GM18951 (cell line): ENCODE data around the gene C1QTNF9.
"Not testable (repeated sequence)": the region's sequence is repeated elsewhere in the genome, so short reads cannot be mapped to it uniquely, and the experiment has no call there.

Experiments
- POLR2A ChIP-seq: IDR thresholded peaks from 4 replicates; pipeline ENCODE4 v1.6.1; 2011; ENCODE audit warnings: mild to moderate bottlenecking; ENCODE audit not compliant: insufficient read length, insufficient read depth; ENCODE audit errors: extremely low read depth
- in situ Hi-C: fragments of 300-500 bp; cut with MboI; formaldehyde crosslinking; loops from one replicate; pipeline ENCODE4 v1.12.0; 2022; ENCODE audit warnings: low sequenced_read_pairs, mixed read lengths, inconsistent platforms; ENCODE audit not compliant: unreplicated experiment

Gene C1QTNF9

DNA sequence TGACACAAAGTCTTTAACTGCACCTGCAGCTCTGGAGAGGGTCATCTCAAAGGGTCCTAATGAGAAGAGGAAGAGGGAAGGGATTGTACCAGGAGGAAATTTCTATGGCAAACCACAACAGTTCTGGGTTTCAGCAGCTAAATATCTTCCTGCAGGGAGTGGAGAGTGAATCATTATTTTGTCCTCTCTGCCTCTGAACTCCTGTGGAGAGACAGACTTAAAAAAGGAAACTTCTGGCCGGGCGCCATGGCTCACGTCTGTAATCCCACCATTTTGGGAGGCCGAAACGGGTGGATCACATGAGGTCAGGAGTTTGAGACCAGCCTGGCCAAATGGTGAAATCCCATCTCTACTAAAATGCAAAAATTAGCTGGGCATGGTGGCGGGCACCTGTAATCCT is 16.9 kb upstream of the C1QTNF9 start:
- in situ Hi-C loops: no loop called here
- no peak for TF ChIP-seq POLR2A

DNA sequence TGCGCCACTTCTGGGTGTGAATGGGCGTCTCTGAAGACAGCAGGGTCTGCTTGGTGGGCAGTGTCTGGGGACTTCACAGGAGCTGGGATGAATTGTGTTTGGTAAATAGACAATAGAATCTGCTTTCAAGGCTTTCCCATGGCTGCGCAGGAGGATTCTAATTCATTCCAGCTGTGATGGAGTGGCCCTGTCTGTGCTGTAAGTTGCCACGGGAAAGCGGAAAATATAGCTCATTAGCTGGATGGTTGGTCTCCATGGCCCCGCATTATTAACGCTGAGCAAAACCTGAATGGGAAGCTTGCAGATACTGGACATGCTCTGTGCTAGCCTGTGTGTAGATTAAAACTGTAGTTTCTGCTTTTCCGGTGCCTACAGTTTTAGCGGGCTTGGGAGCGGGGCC is 15.6 kb upstream of the C1QTNF9 start:
- no peak for TF ChIP-seq POLR2A
- in situ Hi-C loops: no loop called here

DNA sequence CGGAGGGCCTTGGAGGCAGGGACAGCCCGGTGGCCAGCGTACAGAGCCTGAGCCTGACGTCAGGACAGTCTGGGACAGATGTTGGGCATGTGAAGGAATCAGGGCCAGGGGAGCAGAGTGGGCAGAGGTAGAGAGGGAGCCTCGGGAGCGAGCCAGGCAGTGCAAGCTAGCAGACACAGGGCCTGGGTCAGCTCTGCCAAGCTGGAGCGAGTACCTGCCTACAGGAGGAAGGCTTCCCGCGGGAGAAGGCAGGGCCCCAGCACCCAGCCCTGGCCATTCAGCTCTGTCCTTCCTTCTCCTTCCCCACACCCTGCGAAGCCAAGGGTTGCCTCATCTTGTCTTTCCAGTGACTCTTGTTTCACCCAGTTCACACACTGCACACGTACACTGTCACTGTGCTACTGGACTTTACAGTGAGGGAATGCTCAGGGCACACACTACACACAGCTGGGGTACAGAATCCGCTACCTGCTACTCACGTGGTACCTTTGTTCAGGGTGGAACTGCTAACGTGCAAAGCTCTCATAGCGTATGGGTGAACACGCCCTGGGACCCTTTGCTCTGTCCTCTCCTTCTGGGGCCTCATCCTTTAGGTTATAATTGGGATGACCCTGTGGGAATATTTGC is 9.8 kb upstream of the C1QTNF9 start:
- in situ Hi-C loops: no loop called here

DNA sequence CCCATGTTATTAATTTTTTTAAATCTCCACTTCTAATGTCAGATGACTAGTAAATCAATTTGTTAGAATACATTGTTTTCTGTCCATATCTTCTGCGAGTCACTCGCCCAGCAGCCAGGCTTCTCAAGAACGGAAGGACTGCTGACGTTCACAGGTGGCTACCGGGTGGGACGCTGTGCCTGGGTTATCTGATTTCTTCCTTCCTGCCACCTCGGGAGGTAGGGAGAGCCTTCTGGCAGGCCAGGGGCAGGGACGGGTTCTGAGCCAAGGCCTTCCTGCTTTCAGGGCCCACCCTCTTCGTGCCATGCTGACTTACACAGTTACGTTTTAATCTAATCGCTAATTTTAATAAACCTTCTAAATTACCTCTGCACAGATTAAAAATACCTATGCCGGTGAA is 7.9 kb upstream of the C1QTNF9 start:
- in situ Hi-C loops: no loop called here
- TF ChIP-seq POLR2A: no peak

More for the DNA sequence above, 9.8 kb upstream of the C1QTNF9 start:
- no peak for TF ChIP-seq POLR2A

DNA sequence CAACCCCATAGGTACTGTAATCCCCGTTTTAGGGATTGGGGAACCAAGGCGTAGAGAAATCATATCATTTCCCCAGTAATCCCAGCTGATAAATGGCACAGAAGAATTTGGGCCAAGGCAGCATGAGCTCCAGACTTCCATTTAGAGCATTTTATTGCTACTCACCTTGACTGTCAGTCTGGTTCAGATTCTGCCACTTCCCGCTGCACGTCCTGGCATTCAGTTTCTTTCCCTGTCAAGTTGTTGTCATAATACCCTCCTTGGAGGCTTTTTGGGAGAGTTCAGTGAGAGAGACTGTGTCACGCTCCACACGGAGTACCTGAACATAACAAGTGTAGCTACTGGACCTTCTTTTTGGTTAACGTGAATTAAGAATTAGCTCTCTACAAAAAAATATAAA is 7.5 kb upstream of the C1QTNF9 start:
- TF ChIP-seq POLR2A: no peak
- in situ Hi-C loops: no loop called here

DNA sequence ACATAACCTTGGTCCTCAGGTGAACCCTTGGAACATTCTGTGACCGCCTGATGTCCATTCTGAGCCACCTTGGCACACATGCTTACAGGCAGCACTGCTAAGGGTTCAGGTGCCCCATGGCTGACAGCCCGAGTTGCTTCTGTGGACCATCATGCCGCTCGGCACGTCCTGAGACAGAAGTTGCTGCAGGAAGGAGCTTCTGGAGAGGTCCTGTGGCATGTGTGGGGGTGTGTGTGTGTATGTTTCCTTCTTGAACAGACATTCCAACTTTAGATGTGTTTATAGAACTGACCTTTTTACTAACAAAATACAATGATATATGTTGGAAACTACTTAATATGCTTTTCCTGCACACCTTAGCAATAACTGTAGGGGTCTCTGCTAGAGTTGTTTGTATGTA is 4.8 kb upstream of the C1QTNF9 start:
- no peak for TF ChIP-seq POLR2A

DNA sequence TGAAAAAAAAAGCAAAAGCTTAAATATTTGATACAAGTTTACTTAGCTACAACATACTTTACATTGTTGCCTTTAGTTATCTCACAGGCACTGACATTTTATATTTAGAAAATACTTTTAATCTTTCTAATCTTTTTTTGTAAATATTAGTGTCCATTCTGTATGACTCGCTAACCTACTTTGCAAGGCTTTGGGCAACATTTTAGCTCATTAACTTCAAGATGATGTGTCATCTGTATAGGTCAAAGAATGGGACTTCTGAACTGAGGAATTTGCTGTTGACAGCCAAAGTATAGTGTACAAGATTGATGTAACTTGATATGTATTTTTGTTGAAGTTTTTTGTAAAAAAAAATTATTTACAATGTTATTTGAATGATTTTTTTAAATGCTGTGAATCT is 2.7 kb upstream of the C1QTNF9 start:
- TF ChIP-seq POLR2A: no peak
- in situ Hi-C loops: no loop called here

More for the DNA sequence above, 4.8 kb upstream of the C1QTNF9 start:
- in situ Hi-C loops: no loop called here

DNA sequence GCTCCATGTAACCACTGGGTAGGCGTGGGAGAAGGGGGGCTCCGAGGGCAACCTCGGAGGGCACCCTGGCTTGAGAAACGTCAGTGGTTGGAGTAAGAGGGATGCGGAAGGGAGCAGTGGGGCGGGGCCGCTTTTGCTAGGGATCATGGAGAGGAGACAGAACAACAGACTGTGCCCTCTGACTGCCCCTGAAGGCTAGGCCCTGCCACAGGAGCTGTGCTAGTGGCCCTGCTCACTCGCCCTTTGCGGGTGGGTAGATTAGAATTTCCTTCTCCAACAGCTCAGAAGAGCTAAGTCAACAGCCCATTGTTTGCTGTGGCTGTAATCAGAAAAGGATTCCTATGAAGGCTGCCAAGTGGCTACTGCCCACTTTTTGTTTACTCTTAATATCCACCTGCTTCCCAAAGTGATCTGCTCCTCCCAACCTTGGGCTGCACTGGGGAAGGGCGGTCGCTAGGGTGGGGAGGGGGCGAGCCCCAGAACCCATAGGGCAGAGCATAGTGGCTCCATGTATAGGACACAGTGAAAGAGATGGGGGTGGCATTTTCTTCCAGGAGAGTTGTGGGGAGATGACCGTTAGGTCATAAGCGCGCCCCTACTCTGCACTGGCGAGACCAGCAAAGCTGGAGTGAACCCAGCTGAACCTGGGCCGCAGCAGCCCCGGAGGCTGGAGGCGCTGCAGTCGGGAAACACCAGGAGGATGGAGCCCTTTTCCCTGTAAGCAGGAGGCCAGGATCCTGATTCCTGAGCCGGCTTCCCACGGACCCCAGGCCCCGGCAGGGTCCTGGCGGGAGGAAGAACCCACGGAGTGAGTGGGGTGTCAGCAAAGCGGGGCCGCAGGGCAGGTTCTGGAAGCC is 1.9 kb upstream of the C1QTNF9 start:
- no peak for TF ChIP-seq POLR2A
- in situ Hi-C loops: no loop called here

DNA sequence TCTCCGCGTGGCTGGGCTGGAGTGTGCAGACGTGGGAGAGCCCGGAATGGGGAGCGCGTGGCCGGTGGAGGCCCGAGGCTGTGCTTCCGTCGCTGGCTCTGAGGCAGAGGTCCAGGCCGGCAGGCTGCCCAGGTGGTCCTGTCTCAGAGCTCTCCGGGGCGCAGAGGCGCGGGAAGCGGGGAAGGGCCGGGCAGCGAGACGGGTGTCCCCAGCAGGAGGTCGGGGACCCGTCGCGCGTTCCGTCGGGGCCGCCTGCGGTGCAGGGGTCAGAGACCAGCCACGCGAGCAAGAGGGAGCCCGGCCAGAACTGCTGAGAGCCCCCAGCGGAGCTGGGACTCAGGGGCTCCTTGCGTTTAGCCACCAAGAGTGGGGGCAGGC is 1.3 kb upstream of the C1QTNF9 start:
- in situ Hi-C loops: no loop called here
- no peak for TF ChIP-seq POLR2A

DNA sequence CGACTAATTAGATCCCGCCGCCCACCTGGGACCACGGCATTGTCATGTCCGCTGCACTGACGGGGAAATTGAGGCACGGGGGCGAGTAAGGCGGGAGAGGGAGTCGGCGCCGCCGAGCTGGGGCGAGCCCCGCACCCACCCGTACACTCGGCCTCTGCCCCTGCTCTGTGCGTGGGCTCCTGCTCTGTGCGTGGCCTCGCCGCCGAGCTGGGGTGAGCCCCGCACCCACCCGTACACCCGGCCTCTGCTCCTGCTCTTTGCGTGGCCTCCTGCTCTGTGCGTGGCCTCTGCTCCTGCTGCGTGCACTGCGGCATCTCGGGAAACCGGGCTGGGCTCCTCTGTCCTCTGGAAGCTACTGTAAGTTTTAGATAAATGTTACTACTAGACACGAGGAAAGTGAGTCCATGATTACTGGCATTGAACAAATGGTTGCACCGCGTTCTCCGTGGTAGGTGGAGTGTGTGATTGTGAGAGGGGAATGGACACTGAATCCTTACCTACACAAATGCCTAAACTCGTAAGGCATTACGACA is 826 bp upstream of the C1QTNF9 start:
- in situ Hi-C loops: no loop called here
- TF ChIP-seq POLR2A: no peak

DNA sequence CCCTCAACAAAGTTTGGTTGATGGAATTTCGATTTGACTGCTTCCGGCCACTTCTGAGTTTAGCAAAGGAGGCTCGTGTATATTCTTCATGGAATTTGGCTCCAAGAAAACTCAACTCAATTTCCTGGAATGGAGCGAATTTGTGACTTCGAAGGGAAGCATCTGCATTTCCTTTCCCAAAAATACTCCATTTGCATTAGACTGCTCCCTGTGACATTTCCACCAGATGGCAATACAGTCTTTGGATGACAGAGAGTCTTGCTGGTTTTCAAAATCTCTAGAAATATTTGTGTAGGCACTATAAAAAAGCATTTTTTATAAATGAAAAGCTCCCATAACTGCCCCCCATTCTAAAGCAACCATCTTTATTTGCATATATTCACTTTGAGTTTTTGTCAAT is 4.1 kb downstream of the C1QTNF9 start:
- no peak for TF ChIP-seq POLR2A
- in situ Hi-C loops: no loop called here

DNA sequence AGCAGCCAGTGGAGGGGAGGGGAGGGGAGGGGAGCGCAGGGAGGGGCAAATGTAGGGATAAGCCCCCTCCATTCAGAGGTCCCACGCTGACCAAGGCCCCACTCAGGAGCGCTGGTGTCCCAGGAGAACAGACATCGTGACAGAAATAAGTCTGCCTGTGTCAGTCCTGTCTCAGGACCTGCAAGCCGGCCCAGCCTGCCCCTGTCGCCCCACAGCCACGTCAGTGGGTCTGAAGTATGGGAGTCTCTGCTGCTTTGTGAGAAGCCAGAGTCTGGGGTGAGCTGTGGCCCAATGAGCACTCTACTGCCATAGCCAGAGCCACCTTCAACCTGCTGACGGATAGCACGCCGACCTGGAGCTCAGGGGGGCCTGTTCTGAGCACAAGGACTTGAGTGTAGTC is 8.5 kb downstream of the C1QTNF9 start:
- in situ Hi-C loops: not testable (repeated sequence)

DNA sequence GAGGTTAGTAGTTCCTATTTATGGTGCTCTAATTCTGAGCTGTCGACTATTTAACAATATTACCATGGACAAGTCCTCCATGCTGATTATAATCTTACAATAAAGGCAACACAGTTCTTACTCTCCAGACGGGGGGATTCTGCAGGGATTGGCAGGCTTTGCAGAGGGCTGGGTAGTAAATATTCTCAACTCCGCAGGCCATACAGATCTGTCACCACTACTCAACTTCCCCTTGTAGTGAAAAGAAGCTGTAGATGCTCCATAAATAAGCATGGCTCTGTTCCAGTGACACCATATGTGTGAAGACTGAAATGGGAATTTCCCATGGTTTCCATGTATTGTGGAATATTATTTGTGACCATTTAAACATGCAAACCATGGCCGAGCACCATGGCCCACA is 9.5 kb downstream of the C1QTNF9 start:
- in situ Hi-C loops: not testable (repeated sequence)

DNA sequence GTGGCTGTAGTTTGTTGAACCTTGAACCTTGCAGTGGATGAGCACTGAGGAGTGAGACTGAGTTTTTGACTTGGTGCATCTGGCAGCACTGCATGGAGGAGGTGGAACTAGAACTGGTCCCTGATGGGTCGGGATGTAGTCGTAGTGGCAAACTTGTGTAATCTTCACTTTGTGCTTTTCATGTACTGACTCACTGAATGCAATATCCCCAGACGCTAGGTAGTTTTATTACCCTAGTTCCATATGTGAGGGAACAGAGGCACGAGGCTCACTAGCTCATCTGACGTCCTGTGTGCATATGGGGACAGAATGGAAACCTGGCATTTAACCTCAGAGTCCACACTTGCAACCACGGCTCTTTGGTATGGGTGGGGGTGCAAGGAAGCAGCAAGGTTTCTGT is 10.3 kb downstream of the C1QTNF9 start:
- in situ Hi-C loops: loop anchor here (5.0 kb wide), 1 partner anchor 427 kb away; no protein-coding TSS in a partner anchor

DNA sequence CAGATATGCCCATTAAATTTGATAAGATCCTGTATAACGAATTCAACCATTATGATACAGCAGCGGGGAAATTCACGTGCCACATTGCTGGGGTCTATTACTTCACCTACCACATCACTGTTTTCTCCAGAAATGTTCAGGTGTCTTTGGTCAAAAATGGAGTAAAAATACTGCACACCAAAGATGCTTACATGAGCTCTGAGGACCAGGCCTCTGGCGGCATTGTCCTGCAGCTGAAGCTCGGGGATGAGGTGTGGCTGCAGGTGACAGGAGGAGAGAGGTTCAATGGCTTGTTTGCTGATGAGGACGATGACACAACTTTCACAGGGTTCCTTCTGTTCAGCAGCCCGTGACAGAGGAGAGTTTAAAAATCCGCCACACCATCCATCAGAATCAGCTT is 12.0 kb downstream of the C1QTNF9 start:
- in situ Hi-C loops: loop anchor here (5.0 kb wide), 1 partner anchor 429 kb away; no protein-coding TSS in a partner anchor

DNA sequence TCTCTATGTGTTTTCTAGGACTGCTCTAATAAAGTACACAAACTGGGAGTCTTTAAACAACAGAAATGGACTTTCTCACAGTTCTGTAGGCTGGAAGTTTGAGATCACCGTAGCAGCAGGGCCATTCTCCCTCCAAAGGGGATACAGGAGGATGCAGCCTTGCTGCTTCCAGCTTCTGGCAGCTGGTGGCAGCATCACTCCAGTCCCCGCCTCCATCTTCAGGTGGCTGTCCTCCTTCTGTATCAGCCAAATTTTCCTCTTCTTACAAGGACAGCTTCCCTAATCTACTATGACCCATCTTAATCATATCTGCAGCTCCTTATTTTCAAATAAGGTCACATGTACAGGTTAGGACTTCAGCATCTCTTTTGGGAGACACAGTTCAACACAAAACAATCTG is 13.1 kb downstream of the C1QTNF9 start:
- in situ Hi-C loops: loop anchor here (5.0 kb wide), 1 partner anchor 430 kb away; no protein-coding TSS in a partner anchor
